NCI-H524 (cell line): ENCODE results near the gene RPH3AL.
"Not testable (repeated sequence)": the region's sequence is repeated elsewhere in the genome, so short reads cannot be mapped to it uniquely, and the experiment has no call there.

Experiments
- DNase-seq, 2 experiments: peaks; one replicate each; lab custom pipeline; 2025; lab: John Stamatoyannopoulos, UW

RPH3AL gene

GRCh38 chr17:237406-237955, 115.1 kb downstream of the RPH3AL start:
- DNase-seq: no peak

- no peak for DNase-seq
Observed at GRCh38 chr17:236641-237405, 115.8 kb downstream of the RPH3AL start.

- DNase-seq: no peak
Observed at GRCh38 chr17:235831-236640, 116.6 kb downstream of the RPH3AL start.

GRCh38 chr17:234994-235830, 117.4 kb downstream of the RPH3AL start:
- not testable (repeated sequence) for DNase-seq

GRCh38 chr17:234163-234993, 118.2 kb downstream of the RPH3AL start:
- DNase-seq: not testable (repeated sequence)

- no peak for DNase-seq
Observed at GRCh38 chr17:233473-233941, 119.1 kb downstream of the RPH3AL start.

- no peak for DNase-seq
Observed at GRCh38 chr17:231966-232807, 120.4 kb downstream of the RPH3AL start.

GRCh38 chr17:231191-231965, 121.2 kb downstream of the RPH3AL start:
- no peak for DNase-seq

- DNase-seq: no peak
Observed at GRCh38 chr17:230395-230770, 122.2 kb downstream of the RPH3AL start.

GRCh38 chr17:229709-230394, 122.8 kb downstream of the RPH3AL start:
- DNase-seq: no peak

- DNase-seq: no peak
Observed at GRCh38 chr17:228951-229708, 123.5 kb downstream of the RPH3AL start.

- no peak for DNase-seq
Observed at GRCh38 chr17:227946-228615, 124.5 kb downstream of the RPH3AL start.

GRCh38 chr17:227078-227945, 125.3 kb downstream of the RPH3AL start:
- no peak for DNase-seq

GRCh38 chr17:226108-227077, 126.2 kb downstream of the RPH3AL start:
- DNase-seq: no peak

- no peak for DNase-seq
Observed at GRCh38 chr17:225551-225950, 127.1 kb downstream of the RPH3AL start.
